ENCODE data around the gene NR1H3. TPM values are rescaled to one million over a fixed set of nuclear protein-coding genes. Genes with fewer than 3 reads are reported as not detected.
A peak's percentile ranks its signal among the peaks of the same experiment; 100 is the strongest.

NR1H3 gene
- total and polyA plus RNA-seq, 8 donors, result 20.0 to 100 (median 41.9) TPM

DNA sequence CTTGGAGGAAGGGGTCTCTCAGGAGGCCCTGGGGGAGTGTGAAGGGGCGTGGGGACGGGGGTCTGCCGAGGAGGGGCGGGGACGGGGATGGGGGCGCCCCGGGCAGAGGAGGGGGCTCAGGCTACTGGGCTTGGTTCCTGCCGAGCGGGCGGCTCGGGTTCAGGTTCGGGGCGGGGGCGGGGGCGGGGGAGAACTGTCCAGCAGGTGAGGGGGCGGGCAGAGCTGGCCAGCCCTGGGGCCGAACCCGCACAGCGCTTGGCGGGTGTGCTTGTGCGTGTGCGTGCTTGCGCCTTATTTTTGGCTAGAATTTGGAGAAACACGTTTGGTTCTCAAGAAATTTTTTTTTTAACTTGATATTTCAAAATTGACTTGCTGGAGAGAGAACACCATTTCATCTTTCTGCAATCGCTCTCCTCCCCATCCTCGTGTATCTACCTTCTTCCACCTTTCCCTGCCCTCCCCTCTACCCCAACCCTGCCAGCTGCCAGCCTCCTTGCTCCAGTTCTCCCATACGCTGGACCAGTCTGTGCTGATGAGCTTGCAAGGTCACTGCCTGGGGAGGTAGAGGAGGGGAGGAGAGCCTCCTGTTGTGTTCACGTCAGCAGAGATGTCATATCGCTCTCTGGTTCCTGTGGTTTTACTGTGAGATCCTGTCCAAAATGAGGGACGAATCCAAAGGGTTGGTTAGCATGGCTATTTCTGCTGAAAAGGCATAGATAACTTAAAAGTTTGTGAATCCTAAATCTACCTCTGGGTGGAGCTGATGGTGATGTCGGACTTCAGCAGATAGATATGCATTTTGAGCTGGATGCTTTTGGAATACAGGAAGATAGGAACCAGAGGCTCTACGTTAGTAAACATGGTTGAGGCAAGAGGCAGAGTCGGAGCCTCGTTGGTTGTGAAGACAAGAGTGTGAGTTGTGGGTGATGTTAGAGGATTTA lies 12.8 kb downstream of the NR1H3 start:
- DNase-seq, result peak in 1 of 2 donors; percentile 65

DNA sequence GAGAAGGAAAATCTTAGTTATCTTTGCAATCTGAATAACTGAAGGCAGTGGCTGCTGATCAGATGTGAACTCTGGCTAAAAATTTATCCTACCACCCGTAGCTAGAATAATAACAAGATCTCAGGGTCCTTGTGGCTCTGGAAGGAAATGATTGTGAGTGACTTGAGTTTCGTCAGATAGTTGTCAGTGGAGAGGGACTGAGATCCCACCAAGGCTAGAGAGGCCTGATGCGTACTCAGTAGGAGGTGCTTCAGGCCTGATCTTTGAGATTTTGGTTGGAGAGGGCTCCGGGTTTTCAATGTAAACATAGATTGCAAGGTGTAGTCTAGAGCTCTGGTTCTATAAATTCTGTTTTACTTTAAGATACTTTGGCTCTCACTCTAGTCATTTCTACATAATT lies 13.5 kb downstream of the NR1H3 start:
- Histone ChIP-seq H3K9me3 (no peaks in the 10 kb centered on the region), H3K4me3 (peak overlapping the region; percentile 79 to 97 (median 82)), H3K27me3 (no peaks in the 10 kb centered on the region), H3K27ac (peak overlapping the region in 4 of 5 donors; percentile 96 to 97 (median 96)), H3K4me1 (peaks cover 34 to 49% (median 40%) of the 10 kb centered on the region in 4 donors), H3K36me3 (peaks cover 19 to 27% (median 26%) of the 10 kb centered on the region in 4 donors)
- no peak for DNase-seq
- TF ChIP-seq EP300 (IDR thresholded peaks at IDR 0.05) (no peak), POLR2A (IDR thresholded peaks at IDR 0.05) (no peak), POLR2AphosphoS5 (IDR thresholded peaks at IDR 0.05) (no peak)
- TF ChIP-seq, protein P1, sequence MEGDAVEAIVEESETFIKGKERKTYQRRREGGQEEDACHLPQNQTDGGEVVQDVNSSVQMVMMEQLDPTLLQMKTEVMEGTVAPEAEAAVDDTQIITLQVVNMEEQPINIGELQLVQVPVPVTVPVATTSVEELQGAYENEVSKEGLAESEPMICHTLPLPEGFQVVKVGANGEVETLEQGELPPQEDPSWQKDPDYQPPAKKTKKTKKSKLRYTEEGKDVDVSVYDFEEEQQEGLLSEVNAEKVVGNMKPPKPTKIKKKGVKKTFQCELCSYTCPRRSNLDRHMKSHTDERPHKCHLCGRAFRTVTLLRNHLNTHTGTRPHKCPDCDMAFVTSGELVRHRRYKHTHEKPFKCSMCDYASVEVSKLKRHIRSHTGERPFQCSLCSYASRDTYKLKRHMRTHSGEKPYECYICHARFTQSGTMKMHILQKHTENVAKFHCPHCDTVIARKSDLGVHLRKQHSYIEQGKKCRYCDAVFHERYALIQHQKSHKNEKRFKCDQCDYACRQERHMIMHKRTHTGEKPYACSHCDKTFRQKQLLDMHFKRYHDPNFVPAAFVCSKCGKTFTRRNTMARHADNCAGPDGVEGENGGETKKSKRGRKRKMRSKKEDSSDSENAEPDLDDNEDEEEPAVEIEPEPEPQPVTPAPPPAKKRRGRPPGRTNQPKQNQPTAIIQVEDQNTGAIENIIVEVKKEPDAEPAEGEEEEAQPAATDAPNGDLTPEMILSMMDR (IDR thresholded peaks at IDR 0.05), result no peak
- 27 to 38% (median 30%) methylated on average over 4 of the region's 4 CpGs for WGBS, 5 donors
- intact Hi-C loops (cut with DNase I; ENCODE audit: low total_unique reads), result no loop called here

More for the DNA sequence above, 12.8 kb downstream of the NR1H3 start:
- H3K9me3 ChIP-seq, result no peaks in the 10 kb centered on the region
- peaks cover 12 to 22% (median 19%) of the 10 kb centered on the region in 4 donors for H3K36me3 ChIP-seq
- peak overlapping the region; percentile 79 to 97 (median 82) for H3K4me3 ChIP-seq
- peak overlapping the region; percentile 96 to 99 (median 97) for H3K27ac ChIP-seq
- no peaks in the 10 kb centered on the region for H3K27me3 ChIP-seq
- TF ChIP-seq POLR2AphosphoS5 (IDR thresholded peaks at IDR 0.05) (no peak), POLR2A (IDR thresholded peaks at IDR 0.05) (no peak), EP300 (IDR thresholded peaks at IDR 0.05) (no peak)
- TF ChIP-seq, protein P1 (IDR thresholded peaks at IDR 0.05), result no peak
- intact Hi-C loops (cut with DNase I; ENCODE audit: low total_unique reads), result no loop called here
- WGBS, 5 donors, result 1 to 2% (median 1%) methylated on average over 21 to 34 of the region's 34 CpGs
- peaks cover 34 to 50% (median 42%) of the 10 kb centered on the region in 4 donors for H3K4me1 ChIP-seq

DNA sequence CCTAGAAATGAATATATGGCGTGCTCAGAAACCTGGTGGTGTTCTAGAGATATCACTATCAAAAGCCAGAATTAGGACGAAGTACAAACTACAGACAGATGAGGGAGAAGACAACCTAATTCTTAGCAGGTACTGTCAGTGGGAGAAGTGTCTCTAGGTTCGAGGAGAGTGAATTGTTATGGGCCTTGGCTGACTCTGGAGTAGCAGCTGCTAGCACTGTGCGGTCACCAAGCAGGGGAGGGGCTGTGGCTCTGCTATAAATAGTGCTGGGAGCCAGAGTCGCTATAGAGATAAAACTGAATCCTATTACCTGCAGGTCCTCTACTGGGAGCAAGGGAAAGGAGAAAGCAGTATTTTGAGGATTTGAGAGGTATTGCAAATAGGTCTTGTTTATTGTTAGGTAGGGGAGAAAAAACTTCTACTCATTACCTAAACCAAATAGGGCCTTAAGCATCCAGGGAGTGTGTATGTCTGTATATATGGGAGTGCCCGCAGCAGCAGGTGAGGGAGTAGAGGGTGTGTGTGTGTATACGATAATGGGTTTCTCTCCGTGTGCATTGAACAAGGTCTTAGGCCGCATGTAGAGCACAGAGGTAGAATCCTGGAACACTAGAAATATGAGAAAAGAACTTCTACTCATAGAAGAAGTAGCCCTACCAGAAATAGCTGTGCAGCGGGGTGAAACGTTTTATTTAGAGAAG lies 14.3 kb downstream of the NR1H3 start:
- WGBS, 5 donors, result 34 to 52% (median 41%) methylated on average over 11 of the region's 11 CpGs

More for the DNA sequence above, 14.3 kb downstream of the NR1H3 start:
- H3K9me3 ChIP-seq, result no peaks in the 10 kb centered on the region
- peak; percentile 62 to 70 for DNase-seq
- peaks cover 27 to 35% (median 33%) of the 10 kb centered on the region in 4 donors for H3K36me3 ChIP-seq
- H3K4me3 ChIP-seq, result peak overlapping the region in 1 of 4 donors; percentile 79
- no peaks in the 10 kb centered on the region for H3K27me3 ChIP-seq
- peak overlapping the region; percentile 34 to 97 (median 96) for H3K27ac ChIP-seq
- TF ChIP-seq EP300 (IDR thresholded peaks at IDR 0.05) (no peak), POLR2AphosphoS5 (IDR thresholded peaks at IDR 0.05) (no peak), POLR2A (IDR thresholded peaks at IDR 0.05) (no peak)
- TF ChIP-seq, protein P1 (IDR thresholded peaks at IDR 0.05), result no peak
- intact Hi-C loops (cut with DNase I; ENCODE audit: low total_unique reads), result no loop called here
- peaks cover 34 to 49% (median 40%) of the 10 kb centered on the region in 4 donors for H3K4me1 ChIP-seq
